ENCODE data around the gene RPL19.

RPL19 gene

DNA sequence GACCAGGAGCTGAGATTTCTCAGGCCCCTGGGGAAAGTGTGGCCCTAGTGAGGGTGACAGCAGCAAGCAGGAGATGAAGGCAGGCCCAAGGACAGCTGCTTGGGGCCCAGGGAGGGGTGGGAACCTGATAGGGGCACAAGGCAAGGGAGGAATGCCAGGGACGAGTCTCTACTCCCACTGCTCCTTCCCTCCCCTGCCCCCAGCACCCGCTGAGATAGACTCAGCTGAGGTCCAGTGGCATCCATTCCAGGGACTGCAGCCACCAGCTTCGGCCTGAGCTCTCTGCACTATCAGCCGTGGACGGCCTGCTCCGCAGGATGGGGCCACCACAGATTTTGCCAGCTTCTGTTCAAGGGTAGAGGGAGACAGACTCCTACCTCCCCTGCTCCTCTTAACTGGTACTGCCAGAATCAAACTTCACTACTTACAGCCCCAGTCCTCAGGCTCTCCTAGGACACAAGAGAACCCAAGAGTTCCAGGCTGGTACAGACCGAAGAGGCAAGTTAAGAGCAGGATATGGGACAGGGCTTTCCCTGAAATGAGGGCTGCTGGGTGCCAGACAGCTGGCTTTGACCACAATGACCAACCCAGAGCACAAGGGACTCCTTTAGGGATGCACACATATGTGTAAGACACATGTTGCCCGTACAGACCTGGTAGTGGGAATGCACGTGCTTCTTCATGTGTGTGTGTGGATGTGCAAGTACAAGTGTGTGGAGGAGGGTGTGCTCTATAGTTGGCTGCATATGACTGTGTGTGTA, 8.2 kb upstream of the RPL19 start:
- POLR2A ChIA-PET, result interaction anchor here (2.5 kb wide), 1 partner anchor 8 kb away, joined by 14 read pairs; the partner anchor contains the start of gene RPL19
- no peak for DNase-seq (ENCODE audit: extremely low spot score)
- TF ChIP-seq, protein P1, sequence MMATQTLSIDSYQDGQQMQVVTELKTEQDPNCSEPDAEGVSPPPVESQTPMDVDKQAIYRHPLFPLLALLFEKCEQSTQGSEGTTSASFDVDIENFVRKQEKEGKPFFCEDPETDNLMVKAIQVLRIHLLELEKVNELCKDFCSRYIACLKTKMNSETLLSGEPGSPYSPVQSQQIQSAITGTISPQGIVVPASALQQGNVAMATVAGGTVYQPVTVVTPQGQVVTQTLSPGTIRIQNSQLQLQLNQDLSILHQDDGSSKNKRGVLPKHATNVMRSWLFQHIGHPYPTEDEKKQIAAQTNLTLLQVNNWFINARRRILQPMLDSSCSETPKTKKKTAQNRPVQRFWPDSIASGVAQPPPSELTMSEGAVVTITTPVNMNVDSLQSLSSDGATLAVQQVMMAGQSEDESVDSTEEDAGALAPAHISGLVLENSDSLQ (IDR thresholded peaks at IDR 0.05), result no peak
- TF ChIP-seq ZNF384 (IDR thresholded peaks at IDR 0.05) (no peak), HDGF (IDR thresholded peaks at IDR 0.05; ENCODE audit: borderline replicate concordance) (no peak), CTBP1 (IDR thresholded peaks at IDR 0.05; ENCODE audit: borderline replicate concordance) (no peak), SUZ12 (IDR thresholded peaks at IDR 0.05) (no peak), SP1 (IDR thresholded peaks at IDR 0.05) (no peak), TARDBP (IDR thresholded peaks at IDR 0.05) (no peak), NFRKB (IDR thresholded peaks at IDR 0.05) (no peak), ARNT (IDR thresholded peaks at IDR 0.05) (no peak), FOXA1 (IDR thresholded peaks at IDR 0.05) (no peak), LEF1 (IDR thresholded peaks at IDR 0.05; ENCODE audit: borderline replicate concordance) (no peak), L3MBTL2 (conservative IDR thresholded peaks at IDR 0.05) (no peak), FOXK2 (IDR thresholded peaks at IDR 0.05) (no peak), BHLHE40 (IDR thresholded peaks at IDR 0.05; ENCODE audit: borderline replicate concordance) (no peak), FOXM1 (IDR thresholded peaks at IDR 0.05; ENCODE audit: borderline replicate concordance) (no peak)
- CTCF ChIA-PET, result interaction anchor here (2.4 kb wide), 1 partner anchor 17 kb away, joined by 7 read pairs; no protein-coding TSS in a partner anchor

DNA sequence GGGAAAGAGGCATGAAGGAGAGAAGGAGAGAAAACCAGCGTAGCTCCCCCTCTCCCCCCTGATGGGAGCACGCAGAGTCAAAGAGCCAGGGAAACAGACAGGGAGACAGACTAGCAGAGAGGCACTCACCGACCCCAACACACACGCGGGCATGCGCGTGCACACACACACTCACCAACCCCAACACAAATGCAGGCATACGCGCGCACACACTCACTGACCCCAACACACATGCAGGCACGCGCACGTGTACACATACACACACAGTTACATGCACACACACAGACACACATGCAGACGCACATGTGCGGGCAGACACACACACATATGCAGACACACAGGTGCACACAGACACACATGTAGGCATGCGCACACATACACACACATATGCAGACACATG, 7.2 kb upstream of the RPL19 start:
- POLR2A ChIA-PET, result no interaction called here
- DNase-seq (ENCODE audit: extremely low spot score), result no peak
- TF ChIP-seq FOXA1 (IDR thresholded peaks at IDR 0.05) (no peak), TARDBP (IDR thresholded peaks at IDR 0.05) (no peak), FOXK2 (IDR thresholded peaks at IDR 0.05) (no peak), L3MBTL2 (conservative IDR thresholded peaks at IDR 0.05) (no peak), SUZ12 (IDR thresholded peaks at IDR 0.05) (no peak), CTBP1 (IDR thresholded peaks at IDR 0.05; ENCODE audit: borderline replicate concordance) (no peak), HDGF (IDR thresholded peaks at IDR 0.05; ENCODE audit: borderline replicate concordance) (no peak)
- TF ChIP-seq, protein P1 (IDR thresholded peaks at IDR 0.05), result no peak
- CTCF ChIA-PET, result interaction anchor here (0.6 kb wide), 1 partner anchor 21 kb away, joined by 3 read pairs; no protein-coding TSS in a partner anchor

DNA sequence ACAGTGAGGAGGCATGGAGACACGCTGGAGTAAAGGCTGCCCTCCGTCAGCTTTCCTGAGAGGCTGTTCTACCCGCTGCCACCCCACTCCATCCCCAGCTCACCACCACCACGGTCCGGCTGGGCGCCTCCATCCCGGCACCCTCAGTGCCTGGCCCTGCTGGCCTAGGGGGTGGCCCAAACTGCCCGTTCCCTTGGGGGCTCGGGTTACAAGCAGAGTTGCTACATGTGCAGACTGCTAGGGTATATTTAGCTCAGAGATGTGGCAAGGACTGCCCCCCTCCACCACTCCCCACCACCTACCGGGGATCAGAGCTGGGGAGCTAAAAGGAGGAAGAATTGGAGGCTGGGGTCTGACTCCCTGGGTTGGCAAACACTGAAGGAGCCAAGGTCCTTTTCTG, 6.7 kb upstream of the RPL19 start:
- TF ChIP-seq HDGF (IDR thresholded peaks at IDR 0.05; ENCODE audit: borderline replicate concordance) (no peak), L3MBTL2 (conservative IDR thresholded peaks at IDR 0.05) (no peak), TARDBP (IDR thresholded peaks at IDR 0.05) (no peak), NFRKB (IDR thresholded peaks at IDR 0.05) (no peak), FOXM1 (IDR thresholded peaks at IDR 0.05; ENCODE audit: borderline replicate concordance) (no peak), ELF4 (IDR thresholded peaks at IDR 0.05) (no peak), LEF1 (IDR thresholded peaks at IDR 0.05; ENCODE audit: borderline replicate concordance) (no peak), ZNF384 (IDR thresholded peaks at IDR 0.05) (no peak), FOXK2 (IDR thresholded peaks at IDR 0.05) (no peak), SUZ12 (IDR thresholded peaks at IDR 0.05) (no peak), SP1 (IDR thresholded peaks at IDR 0.05) (no peak), FOXA1 (IDR thresholded peaks at IDR 0.05) (no peak)
- TF ChIP-seq, protein P1 (IDR thresholded peaks at IDR 0.05), result no peak
- ChIA-PET CTCF (interaction anchor here (0.6 kb wide), 1 partner anchor 22 kb away, joined by 3 read pairs; no protein-coding TSS in a partner anchor), POLR2A (no interaction called here)
- no peak for DNase-seq (ENCODE audit: extremely low spot score)

DNA sequence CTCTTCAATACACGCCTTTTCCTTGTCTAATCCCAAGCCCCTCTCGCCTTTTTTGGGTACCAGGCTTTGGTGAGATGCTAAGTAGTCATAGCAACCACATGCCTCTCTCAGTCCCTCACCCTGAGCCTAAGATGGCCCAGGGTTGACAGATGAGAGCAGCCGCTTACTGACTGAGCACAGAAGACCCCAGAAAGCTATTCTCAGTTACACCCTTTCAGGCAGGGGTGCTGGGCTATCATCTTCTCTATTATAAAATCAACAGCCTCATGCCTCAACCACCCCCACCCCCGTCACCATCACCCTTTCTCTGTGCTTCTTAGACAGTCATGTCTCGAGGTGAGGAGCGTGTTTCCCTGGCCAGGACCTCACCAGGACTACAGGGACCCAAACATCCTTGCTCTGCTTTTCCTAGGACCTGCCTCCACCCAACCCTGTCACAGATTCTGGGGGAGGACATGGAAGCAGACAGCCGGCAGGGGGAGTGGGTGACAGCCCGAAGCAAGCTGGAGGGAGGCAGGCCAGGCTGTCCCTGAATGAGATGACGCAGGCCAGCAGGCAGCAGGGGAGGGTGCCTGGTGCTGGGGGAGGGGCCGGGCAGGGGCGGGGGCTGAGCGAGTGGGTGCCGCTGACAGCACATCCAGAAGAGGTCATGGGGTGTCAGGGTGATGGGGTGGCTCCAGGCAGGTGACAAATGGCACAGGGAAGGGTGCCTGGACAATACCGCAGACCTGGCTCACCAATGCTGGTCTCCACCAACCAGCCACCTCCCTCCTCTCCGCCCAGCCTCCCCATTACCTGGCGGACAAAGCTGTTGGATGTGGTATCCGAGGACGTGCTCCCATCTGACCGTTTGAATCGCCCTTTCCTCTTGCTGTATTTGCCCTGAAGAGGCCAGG, 5.7 kb upstream of the RPL19 start:
- DNase-seq (ENCODE audit: extremely low spot score), result peak; percentile 67
- ChIA-PET CTCF (interaction anchor here (0.6 to 2.7 kb wide), 14 partner anchors 9 to 50 kb away, joined by 3 to 13 read pairs (median 4); partner anchors contain the start of gene ARL5C), POLR2A (interaction anchor here (1.0 to 2.1 kb wide), 3 partner anchors 10 to 56 kb away, joined by 3 to 11 read pairs (median 4); no protein-coding TSS in a partner anchor)
- TF ChIP-seq ZNF384 (IDR thresholded peaks at IDR 0.05) (no peak), CTBP1 (IDR thresholded peaks at IDR 0.05; ENCODE audit: borderline replicate concordance) (no peak)
- TF ChIP-seq, protein P1 (IDR thresholded peaks at IDR 0.05), result peak; percentile 52

DNA sequence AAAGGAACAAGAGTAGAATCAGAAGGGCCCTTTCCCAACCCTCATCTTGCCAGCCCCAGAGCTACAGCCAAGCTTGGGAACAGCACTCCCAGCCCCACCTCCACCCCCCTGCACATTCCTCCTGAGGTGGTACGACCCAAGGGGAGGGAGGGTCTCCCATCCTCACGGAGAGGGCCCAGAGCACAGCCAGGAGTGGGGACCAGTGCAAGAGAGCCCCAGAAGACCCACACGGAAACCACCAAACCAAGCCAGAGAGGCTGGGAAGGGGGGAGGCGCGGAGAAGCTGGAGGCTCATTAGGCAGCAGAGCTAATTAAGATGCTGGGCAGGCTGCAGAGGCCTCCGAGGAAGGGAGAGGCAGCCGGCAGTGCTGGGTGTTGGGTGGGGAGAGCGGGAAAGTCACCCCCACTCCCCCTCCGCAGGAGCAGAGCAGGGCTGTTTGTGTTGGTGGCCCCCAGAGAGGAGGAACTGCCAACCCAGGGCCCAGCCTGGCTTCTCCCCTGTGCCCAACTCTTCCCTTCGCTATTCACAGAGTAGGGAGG, 5.0 kb upstream of the RPL19 start:
- ChIA-PET POLR2A (interaction anchor here (1.0 to 2.1 kb wide), 3 partner anchors 9 to 55 kb away, joined by 3 to 11 read pairs (median 4); no protein-coding TSS in a partner anchor), CTCF (interaction anchor here (0.6 to 2.7 kb wide), 14 partner anchors 9 to 49 kb away, joined by 3 to 13 read pairs (median 4); partner anchors contain the start of gene ARL5C)
- TF ChIP-seq BHLHE40 (IDR thresholded peaks at IDR 0.05; ENCODE audit: borderline replicate concordance), result no peak
- TF ChIP-seq L3MBTL2 (conservative IDR thresholded peaks at IDR 0.05), result no peak
- TF ChIP-seq NFRKB (IDR thresholded peaks at IDR 0.05), result no peak
- no peak for TF ChIP-seq HDGF (IDR thresholded peaks at IDR 0.05; ENCODE audit: borderline replicate concordance)
- TF ChIP-seq LEF1 (IDR thresholded peaks at IDR 0.05; ENCODE audit: borderline replicate concordance), result no peak
- TF ChIP-seq ARNT (IDR thresholded peaks at IDR 0.05), result no peak
- DNase-seq (ENCODE audit: extremely low spot score), result no peak
